NCI-H1436 treated with DMSO at 0.1 percent for 48 hours (cell line): ENCODE results near the gene CLPSL1.
A peak's percentile ranks its signal among the peaks of the same experiment; 100 is the strongest.
"Not testable (repeated sequence)": the region's sequence is repeated elsewhere in the genome, so short reads cannot be mapped to it uniquely, and the experiment has no call there.

ENCODE experiments used
- DNase-seq: peaks from one replicate; lab custom pipeline; 2025; lab: John Stamatoyannopoulos, UW

The CLPSL1 gene, protein sequence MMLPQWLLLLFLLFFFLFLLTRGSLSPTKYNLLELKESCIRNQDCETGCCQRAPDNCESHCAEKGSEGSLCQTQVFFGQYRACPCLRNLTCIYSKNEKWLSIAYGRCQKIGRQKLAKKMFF

DNA sequence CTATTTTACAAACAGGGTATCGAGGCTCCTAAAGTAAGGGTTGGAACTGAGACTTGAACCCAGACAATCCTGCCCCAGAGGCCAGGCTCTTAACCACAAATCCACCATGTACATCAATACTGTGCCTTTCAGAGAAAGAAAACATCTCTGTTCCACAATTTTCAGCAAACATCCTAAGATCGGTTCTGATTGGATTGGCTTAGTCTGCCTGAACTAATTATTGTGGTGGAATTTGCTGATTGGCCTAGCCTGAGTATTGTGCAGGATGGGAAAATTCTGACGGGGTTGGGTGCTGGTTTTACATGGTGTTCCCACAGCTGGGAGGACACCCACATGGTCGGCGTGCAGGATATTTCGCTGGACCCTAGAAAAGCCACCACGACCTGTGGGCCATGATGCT is at the start of gene CLPSL1:
CLPSL1 (plus strand) TSS at position 301 of the 400 bp plus-strand sequence; CDS start at position 393, 92 bp downstream.
- DNase-seq: no peak

GRCh38 chr6:35731414-35731735 is 49.4 kb upstream of the CLPSL1 start:
- DNase-seq: peak; percentile 67

- DNase-seq: peak; percentile 24
Measured at GRCh38 chr6:35731736-35732532, 48.9 kb upstream of the CLPSL1 start.

DNA sequence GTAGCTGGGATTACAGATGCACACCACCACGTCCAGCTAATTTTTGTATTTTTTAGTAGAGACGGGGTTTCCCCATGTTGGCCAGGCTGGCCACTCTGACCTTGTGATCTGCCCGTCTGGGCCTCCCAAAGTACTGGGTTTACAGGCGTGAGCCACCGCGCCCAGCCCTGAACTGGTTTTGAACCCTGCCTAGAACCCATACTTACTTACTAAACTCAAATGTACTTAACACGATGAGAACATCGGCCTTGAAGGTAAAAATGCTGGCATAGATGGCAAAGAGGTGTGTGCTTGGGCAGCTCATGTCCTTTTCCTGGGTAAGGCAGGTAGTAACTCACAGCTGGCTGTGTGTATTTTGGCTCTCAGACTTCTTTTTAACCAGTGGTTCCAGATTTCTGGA is 47.2 kb upstream of the CLPSL1 start:
- DNase-seq: no peak

GRCh38 chr6:35734319-35734718 is 46.5 kb upstream of the CLPSL1 start:
- not testable (repeated sequence) for DNase-seq

DNA sequence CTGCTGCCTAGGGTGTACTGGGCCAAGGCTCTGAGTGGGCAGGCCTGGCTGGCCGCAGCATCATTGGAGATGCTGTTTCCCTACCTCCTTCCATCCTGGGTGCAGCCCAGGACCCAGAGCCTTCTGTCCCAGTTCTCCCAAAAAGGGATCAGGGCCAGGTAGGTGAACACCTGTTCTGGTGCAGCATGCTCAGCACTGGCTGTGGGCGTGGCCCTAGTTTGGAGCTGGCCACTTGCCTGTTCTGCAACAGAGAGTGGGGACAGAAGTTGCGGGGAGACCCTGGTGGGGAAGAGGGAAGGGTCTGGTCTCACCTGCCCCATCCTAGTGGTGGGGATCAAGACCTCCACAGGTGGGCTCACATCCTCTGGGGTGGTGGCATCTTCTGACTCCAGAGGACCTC is 45.4 kb upstream of the CLPSL1 start:
- no peak for DNase-seq

GRCh38 chr6:35736253-35736894 is 44.4 kb upstream of the CLPSL1 start:
- DNase-seq: no peak

- no peak for DNase-seq
Measured at GRCh38 chr6:35736982-35737412, 43.8 kb upstream of the CLPSL1 start, which contains the start of gene ARMC12. Gene ARMC12, plus strand, starts transcription at chr6:35737032. Its CDS starts 77 bp downstream, at chr6:35737109.

GRCh38 chr6:35737413-35738211 is 43.2 kb upstream of the CLPSL1 start:
- peak; percentile 59 for DNase-seq

GRCh38 chr6:35739645-35740524 is 40.9 kb upstream of the CLPSL1 start:
- DNase-seq: no peak

DNA sequence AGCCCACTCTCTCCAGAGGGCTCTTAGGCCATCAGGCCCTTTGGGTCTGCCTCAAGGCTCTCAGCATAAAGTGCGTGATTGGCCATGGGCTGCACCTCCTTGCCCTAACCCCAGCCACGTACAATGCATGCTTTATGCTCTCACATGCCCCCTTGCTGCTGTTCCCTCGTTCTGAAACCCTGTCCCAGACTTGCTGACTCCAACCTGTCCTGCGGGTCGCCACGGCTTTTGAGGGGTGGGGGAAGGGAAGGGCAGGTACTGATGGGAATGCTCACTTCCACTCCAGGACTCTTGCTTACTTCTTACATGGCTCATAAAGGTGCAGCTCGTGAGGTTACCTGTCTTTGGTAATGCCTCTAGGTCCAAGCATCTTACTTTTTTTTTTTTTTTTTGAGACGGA is 38.0 kb upstream of the CLPSL1 start:
- no peak for DNase-seq

- no peak for DNase-seq
Measured at GRCh38 chr6:35745509-35745908, 35.3 kb upstream of the CLPSL1 start.

DNA sequence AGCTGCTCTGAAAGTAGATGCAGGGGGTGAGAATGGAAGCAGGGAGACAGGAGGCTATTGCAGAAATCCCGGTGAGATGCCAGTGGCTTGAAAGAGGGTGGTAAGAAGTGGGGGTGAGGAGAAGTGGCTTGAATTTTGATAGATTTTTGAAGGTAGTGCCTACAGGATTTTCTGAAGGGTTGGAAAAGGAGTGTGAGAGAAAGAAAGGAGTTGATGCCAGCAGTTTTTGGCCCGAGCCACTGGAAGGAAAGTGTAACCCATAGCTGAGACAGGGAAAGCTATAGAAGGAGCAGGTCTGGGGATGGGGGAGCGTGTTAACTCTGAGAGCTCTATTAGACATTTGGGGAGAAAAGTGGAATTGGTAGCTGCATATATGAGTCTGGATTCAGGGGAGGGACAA is 34.3 kb upstream of the CLPSL1 start:
- DNase-seq: no peak

- no peak for DNase-seq
Measured at GRCh38 chr6:35747877-35748276, 32.9 kb upstream of the CLPSL1 start.

DNA sequence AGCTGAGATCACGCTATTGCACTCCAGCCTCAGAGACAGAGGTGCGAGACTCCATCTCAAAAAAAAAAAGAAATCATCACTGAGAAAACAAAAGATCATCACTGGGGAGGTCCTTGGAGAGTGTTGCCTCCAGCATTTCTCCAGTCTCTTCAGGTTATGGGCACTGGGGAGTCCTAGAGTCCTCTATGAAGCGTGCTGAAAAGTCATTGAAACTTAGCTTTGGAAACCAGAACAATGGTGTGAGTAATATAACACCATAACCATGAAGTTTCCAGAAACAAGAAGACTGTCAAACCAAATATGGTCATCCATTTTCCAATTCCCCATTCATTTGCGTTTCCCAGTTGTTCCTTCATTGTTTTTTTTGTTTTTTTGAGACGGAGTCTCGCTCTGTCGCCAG is 30.3 kb upstream of the CLPSL1 start:
- DNase-seq: no peak

DNA sequence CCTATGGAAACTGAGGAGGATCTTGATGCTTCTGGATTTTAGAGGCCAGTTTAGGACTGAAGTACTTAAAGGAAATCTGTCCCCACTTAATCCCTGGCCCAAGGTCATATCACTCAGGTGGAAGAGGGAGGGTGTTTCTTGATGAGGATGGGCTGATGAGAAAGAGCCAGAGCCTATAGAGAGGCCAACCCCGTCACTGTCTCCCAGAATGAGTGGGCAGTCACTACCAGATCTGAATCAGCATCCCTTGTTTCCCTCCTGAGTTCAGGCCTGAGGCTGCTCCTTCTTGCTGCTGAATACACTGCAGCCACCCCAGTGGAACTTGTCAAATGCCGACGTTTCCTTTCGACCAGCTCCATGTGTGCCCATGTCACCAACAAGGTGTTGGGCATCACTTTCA is 29.2 kb upstream of the CLPSL1 start:
- no peak for DNase-seq

GRCh38 chr6:35752330-35752729 is 28.5 kb upstream of the CLPSL1 start:
- no peak for DNase-seq

- no peak for DNase-seq
Measured at GRCh38 chr6:35754452-35755277, 26.2 kb upstream of the CLPSL1 start.

DNA sequence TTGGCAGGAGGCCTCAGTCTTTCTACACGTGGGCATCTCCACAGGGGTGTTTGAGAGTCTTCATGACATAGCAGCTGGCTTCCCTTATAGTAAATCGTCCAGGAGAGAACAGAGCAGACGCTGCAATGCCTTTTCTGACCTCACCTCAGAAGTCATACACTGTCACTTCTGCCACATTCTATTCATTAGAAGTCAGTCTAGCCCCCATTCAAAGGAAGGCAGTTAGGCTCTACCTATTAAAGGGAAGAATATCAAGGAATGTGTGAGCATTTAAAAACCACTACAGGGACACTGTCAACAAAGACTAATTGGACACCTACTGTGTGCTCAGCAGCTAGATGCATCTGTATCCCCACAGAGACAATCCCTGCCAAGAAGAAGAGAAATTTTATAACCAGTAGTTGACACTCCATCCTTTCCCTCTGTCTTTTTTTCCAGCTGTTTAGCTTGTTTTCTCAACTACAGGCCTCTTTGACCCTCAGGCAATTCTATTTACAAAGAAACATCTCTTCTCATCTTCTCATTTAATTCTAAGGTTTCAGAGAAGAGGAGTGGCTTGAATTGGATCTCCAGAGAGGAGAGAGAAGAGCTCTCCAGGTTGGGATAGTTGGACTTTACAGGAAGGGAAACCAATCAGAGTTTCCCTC is 25.4 kb upstream of the CLPSL1 start:
- DNase-seq: no peak
